HG02763 (cell line): Measurements from ENCODE around the gene CD79A.

Experiments used
- ATAC-seq: cut with Tn5 transposase; IDR thresholded peaks from one replicate; pipeline ENCODE4 v1.9.1; 2021; ENCODE audit warnings: mild to moderate bottlenecking, moderate library complexity; ENCODE audit not compliant: unreplicated experiment

The CD79A gene

GRCh38 chr19:41883463-41883820 is 6.4 kb downstream of the CD79A start:
- ATAC-seq = no peak

- peak; percentile 75 for ATAC-seq
Observed at GRCh38 chr19:41883821-41884733, 7.0 kb downstream of the CD79A start.

- ATAC-seq = no peak
Observed at GRCh38 chr19:41886761-41887710, 10.0 kb downstream of the CD79A start.

- no peak for ATAC-seq
Observed at GRCh38 chr19:41887711-41888382, 10.8 kb downstream of the CD79A start.

GRCh38 chr19:41888926-41889325 is 11.8 kb downstream of the CD79A start:
- no peak for ATAC-seq

GRCh38 chr19:41889896-41890295 is 12.8 kb downstream of the CD79A start:
- ATAC-seq = no peak

GRCh38 chr19:41890936-41891335 is 13.9 kb downstream of the CD79A start:
- no peak for ATAC-seq

GRCh38 chr19:41892173-41892902 is 15.3 kb downstream of the CD79A start:
- ATAC-seq = no peak

- no peak for ATAC-seq
Observed at GRCh38 chr19:41893899-41894298, 16.8 kb downstream of the CD79A start.

GRCh38 chr19:41894350-41894749 is 17.3 kb downstream of the CD79A start:
- no peak for ATAC-seq

- no peak for ATAC-seq
Observed at GRCh38 chr19:41895745-41896580, 18.9 kb downstream of the CD79A start.

- no peak for ATAC-seq
Observed at GRCh38 chr19:41896581-41896942, 19.5 kb downstream of the CD79A start.

GRCh38 chr19:41897181-41897580 is 20.1 kb downstream of the CD79A start:
- ATAC-seq = no peak

- no peak for ATAC-seq
Observed at GRCh38 chr19:41897820-41898219, 20.7 kb downstream of the CD79A start.

- no peak for ATAC-seq
Observed at GRCh38 chr19:41898235-41898634, 21.2 kb downstream of the CD79A start.

GRCh38 chr19:41901707-41902360 is 24.8 kb downstream of the CD79A start:
- ATAC-seq = no peak

GRCh38 chr19:41902594-41902993 is 25.5 kb downstream of the CD79A start:
- ATAC-seq = no peak

GRCh38 chr19:41903193-41903953 is 26.3 kb downstream of the CD79A start:
- no peak for ATAC-seq
